HFFc6 (cell line): Measurements from ENCODE around the gene ENDOV. TPM values are rescaled to one million over a fixed set of nuclear protein-coding genes. Genes with fewer than 3 reads are reported as not detected.
A peak's percentile ranks its signal among the peaks of the same experiment; 100 is the strongest.

ENCODE experiments used
- DNase-seq: peaks from one replicate; pipeline ENCODE4 v3.0.0-alpha.2; 2018
- H3K27ac Mint-ChIP-seq: 2 replicates; pipeline ENCODE4 v1.8.0; 2020; ENCODE audit warnings: mild to moderate bottlenecking, mixed read lengths
- H3K27me3 Mint-ChIP-seq: 2 replicates; pipeline ENCODE4 v1.8.0; 2021; ENCODE audit warnings: mild to moderate bottlenecking, moderate library complexity, mixed read lengths; ENCODE audit not compliant: insufficient read depth
- H3K36me3 Mint-ChIP-seq: 2 replicates; pipeline ENCODE4 v1.8.0; 2021; ENCODE audit warnings: low read depth, mixed read lengths
- H3K4me1 Mint-ChIP-seq: 2 replicates; pipeline ENCODE4 v1.8.0; 2020; ENCODE audit warnings: low read depth, mixed read lengths
- H3K4me3 Mint-ChIP-seq: 2 replicates; pipeline ENCODE4 v1.8.0; 2020; ENCODE audit warnings: mild to moderate bottlenecking, moderate library complexity, mixed read lengths
- H3K9me3 Mint-ChIP-seq: 2 replicates; pipeline ENCODE4 v1.8.0; 2020; ENCODE audit warnings: mild to moderate bottlenecking, mixed read lengths
- total RNA-seq, 6 experiments: library from RNA; stranded (reverse); fragmentation: NEBNext Ultra II Directional; extraction: Animal tissue kit (Norgen Biotek cat#: 25700); gene quantifications; 2 replicates in 1 of 6; 3 replicates in 5 of 6; pipeline ENCODE4 v1.2.3, GENCODE V29; 2021
- TF ChIP-seq, protein P1 (sequence below): fragments of 200-600 bp; sonication (generic); IDR thresholded peaks from 2 replicates; pipeline ENCODE4 v1.5.0; 2021; ENCODE audit warnings: antibody characterized with exemption, mild to moderate bottlenecking

Gene ENDOV
- total RNA-seq, 6 experiments from 2014 or later, result 11.7 to 17.3 (median 13.7) TPM

DNA sequence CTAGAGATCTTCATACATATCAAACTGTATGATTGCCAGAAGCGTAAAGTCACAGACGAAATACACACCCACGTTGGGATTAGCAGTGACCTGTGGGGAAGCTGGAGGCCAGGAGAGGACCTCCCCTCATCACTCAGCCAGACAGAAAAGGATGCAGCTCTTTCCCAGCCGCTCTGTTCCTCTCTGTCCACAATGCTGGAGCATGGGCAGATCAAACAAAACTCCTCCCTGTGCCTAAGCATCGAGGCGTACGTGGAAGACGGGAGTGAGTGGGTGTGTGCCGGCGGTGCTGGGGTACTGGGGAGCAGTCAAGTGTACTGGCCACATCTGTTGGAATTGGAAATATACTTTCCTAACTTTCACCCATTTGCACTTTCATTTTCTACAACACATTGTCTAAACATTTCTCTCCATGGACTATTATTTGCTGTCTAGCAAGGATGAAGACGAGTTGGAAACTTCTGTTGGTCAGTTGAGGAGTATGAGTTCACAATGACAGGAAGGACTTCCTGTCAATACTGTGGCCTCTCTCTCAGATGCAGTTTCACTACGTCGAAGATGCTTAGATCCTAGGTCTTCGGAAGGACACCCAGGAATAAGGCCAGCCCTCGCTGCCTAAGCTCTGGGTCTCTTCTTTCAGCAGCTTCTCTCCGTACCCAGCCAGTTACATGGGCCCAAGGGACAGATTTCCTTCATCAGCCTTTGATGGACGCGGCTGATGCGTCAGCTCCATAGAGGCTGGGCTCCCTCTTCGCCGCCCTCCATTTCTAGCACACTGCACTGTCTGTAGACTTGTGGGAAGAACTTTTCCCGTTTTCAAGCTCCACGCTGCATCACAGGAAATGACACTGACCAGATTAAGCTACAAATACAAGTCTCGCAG is 30.6 kb upstream of the ENDOV start:
- Mint-ChIP-seq H3K4me3 (no peak overlapping the region), H3K9me3 (no peaks in the 10 kb centered on the region), H3K27ac (no peak overlapping the region), H3K4me1 (no peaks in the 10 kb centered on the region), H3K27me3 (peaks cover 5% of the 10 kb centered on the region), H3K36me3 (peaks cover 35% of the 10 kb centered on the region)
- TF ChIP-seq, protein P1, sequence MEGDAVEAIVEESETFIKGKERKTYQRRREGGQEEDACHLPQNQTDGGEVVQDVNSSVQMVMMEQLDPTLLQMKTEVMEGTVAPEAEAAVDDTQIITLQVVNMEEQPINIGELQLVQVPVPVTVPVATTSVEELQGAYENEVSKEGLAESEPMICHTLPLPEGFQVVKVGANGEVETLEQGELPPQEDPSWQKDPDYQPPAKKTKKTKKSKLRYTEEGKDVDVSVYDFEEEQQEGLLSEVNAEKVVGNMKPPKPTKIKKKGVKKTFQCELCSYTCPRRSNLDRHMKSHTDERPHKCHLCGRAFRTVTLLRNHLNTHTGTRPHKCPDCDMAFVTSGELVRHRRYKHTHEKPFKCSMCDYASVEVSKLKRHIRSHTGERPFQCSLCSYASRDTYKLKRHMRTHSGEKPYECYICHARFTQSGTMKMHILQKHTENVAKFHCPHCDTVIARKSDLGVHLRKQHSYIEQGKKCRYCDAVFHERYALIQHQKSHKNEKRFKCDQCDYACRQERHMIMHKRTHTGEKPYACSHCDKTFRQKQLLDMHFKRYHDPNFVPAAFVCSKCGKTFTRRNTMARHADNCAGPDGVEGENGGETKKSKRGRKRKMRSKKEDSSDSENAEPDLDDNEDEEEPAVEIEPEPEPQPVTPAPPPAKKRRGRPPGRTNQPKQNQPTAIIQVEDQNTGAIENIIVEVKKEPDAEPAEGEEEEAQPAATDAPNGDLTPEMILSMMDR, result no peak
- DNase-seq, result no peak

DNA sequence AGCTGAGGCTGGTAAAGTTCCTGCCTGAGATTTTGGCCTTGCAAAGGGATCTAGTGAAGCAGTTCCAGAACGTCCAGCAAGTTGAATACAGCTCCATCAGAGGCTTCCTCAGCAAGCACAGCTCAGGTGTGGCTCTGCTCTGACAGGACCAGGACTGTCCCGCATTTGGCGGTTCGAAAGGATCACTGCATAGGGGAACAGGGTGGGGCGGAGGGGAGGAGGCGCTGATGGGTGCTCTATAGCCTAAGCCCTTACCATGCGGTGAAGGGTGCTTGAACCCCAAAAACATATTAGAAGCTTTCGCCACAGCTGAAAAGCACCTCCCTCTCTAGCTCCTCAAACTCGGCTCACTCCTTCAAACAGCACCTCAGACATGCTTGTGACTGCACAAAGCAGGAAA is 29.9 kb upstream of the ENDOV start:
- TF ChIP-seq, protein P1, result no peak
- Mint-ChIP-seq H3K27me3 (peaks cover 5% of the 10 kb centered on the region), H3K4me3 (no peak overlapping the region), H3K9me3 (no peaks in the 10 kb centered on the region), H3K4me1 (no peaks in the 10 kb centered on the region), H3K27ac (no peak overlapping the region), H3K36me3 (peaks cover 32% of the 10 kb centered on the region)
- DNase-seq, result no peak

DNA sequence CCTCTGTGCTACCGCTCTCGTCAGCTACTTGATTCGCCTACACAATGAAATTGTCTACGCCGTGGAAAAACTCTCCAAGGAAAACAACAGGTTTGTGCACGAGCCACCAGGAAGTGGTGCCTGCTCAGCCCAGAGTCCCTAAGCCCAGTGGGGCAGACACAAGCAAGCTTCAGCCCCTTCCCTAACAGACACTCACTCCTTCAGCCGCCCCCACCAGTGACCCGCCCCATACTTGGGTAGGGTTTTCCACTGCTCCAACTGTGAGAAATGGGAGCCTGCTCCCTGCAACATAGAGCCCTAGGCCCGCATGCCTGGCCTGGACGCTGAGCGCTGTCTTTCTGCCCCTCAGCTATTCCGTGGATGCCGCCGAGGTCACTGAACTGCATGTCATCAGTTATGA is 28.6 kb upstream of the ENDOV start:
- no peak for DNase-seq
- Mint-ChIP-seq H3K4me3 (no peak overlapping the region), H3K27ac (no peak overlapping the region), H3K9me3 (no peaks in the 10 kb centered on the region), H3K27me3 (peaks cover 4% of the 10 kb centered on the region), H3K36me3 (peaks cover 26% of the 10 kb centered on the region), H3K4me1 (no peaks in the 10 kb centered on the region)
- TF ChIP-seq, protein P1, result no peak

DNA sequence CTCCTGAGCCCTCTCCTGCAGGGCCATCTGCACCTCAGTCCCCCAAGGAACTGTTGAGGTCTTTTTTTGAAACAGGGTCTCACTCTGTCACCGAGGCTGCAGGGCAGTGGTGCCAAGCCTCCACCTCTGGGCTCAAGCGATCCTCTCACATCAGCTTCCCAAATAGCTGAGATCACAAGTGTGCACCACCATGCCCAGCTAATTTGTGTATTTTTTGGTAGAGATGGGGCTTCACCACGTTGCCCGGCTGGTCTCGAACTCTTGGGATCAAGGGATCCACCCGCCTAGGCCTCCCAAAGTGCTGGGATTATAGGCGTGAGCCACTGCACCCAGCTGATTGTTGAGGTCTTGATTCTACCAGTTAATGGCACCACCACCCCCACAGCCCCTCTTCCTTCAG is 27.9 kb upstream of the ENDOV start:
- Mint-ChIP-seq H3K27me3 (peaks cover 3% of the 10 kb centered on the region; the same call in 1 of the 2 replicates), H3K4me1 (no peaks in the 10 kb centered on the region), H3K36me3 (peaks cover 23% of the 10 kb centered on the region), H3K27ac (no peak overlapping the region), H3K9me3 (no peaks in the 10 kb centered on the region), H3K4me3 (no peak overlapping the region)
- TF ChIP-seq, protein P1, result no peak
- no peak for DNase-seq

DNA sequence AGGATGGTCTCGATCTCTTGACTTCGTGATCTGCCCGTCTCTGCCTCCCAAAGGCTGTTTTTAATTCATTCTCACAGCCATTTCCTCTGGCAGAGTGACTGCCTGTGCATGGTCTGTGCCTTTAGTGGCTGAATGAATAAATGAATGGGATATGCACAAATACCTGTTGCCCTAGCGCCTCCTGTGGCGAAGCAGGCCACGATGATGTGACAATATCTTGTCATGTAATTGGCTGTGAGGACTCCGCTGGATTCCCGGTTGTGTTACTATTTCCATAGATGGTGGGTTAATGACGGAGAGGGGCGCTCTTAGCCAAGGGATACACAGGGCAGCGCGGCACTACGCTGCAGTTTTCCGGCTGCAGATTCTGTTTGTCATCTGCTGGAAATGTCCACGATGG is 26.8 kb upstream of the ENDOV start:
- Mint-ChIP-seq H3K27me3 (peaks cover 3% of the 10 kb centered on the region; the same call in 1 of the 2 replicates), H3K36me3 (peaks cover 20% of the 10 kb centered on the region), H3K27ac (no peak overlapping the region), H3K4me3 (no peak overlapping the region), H3K4me1 (peaks cover under 1% of the 10 kb centered on the region), H3K9me3 (no peaks in the 10 kb centered on the region)
- no peak for DNase-seq
- TF ChIP-seq, protein P1, result peak; percentile 25; the same call in 1 of the 2 replicates
